HepG2 (cell line): ENCODE data around the gene SLC8B1. TPM values are rescaled to one million over a fixed set of nuclear protein-coding genes. Genes with fewer than 3 reads are reported as not detected.

ENCODE experiments used
- DPF2 ChIP-seq: sonication (generic); formaldehyde crosslinking; IDR thresholded peaks from 2 replicates; pipeline ENCODE4 v1.4.0; 2020; ENCODE audit warnings: mild to moderate bottlenecking, low read depth, missing genetic modification reagents, borderline replicate concordance
- HCFC1 ChIP-seq: fragments of 150-350 bp; IDR thresholded peaks from 2 replicates; pipeline ENCODE4 v1.6.1; 2014; ENCODE audit warnings: low read depth, low read length
- MAFG ChIP-seq: sonication (generic); formaldehyde crosslinking; IDR thresholded peaks from 2 replicates; pipeline ENCODE4 v1.5.1; 2020; ENCODE audit warnings: mild to moderate bottlenecking, missing genetic modification reagents
- PHF21A ChIP-seq: sonication (generic); formaldehyde crosslinking; IDR thresholded peaks from 2 replicates; pipeline ENCODE4 v1.5.0; 2020; ENCODE audit warnings: mild to moderate bottlenecking, missing genetic modification reagents
- PRPF4 ChIP-seq: fragments of 200-400 bp; formaldehyde crosslinking; IDR thresholded peaks from 2 replicates; pipeline ENCODE4 v1.6.1; 2016; ENCODE audit warnings: low read length, low read depth; ENCODE audit not compliant: poor library complexity, severe bottlenecking
- SOX5 ChIP-seq: IDR thresholded peaks from 2 replicates; pipeline ENCODE4 v1.6.1; 2016; ENCODE audit warnings: borderline replicate concordance
- SP4 ChIP-seq: sonication (generic); formaldehyde crosslinking; IDR thresholded peaks from 2 replicates; pipeline ENCODE4 v1.8.1; 2023; ENCODE audit warnings: mild to moderate bottlenecking, missing genetic modification reagents
- ZBTB7B ChIP-seq: sonication (generic); formaldehyde crosslinking; IDR thresholded peaks from 2 replicates; pipeline ENCODE4 v1.4.0; 2020; ENCODE audit warnings: missing genetic modification reagents
- ZNF180 ChIP-seq: sonication (generic); formaldehyde crosslinking; IDR thresholded peaks from 2 replicates; pipeline ENCODE4 v1.4.0; 2020; ENCODE audit warnings: low read depth, missing genetic modification reagents, borderline replicate concordance
- ZNF605 ChIP-seq: sonication (generic); formaldehyde crosslinking; IDR thresholded peaks from 2 replicates; pipeline ENCODE4 v1.8.0; 2022; ENCODE audit warnings: mild to moderate bottlenecking, missing genetic modification reagents
- ZNF761 ChIP-seq: sonication (generic); formaldehyde crosslinking; conservative IDR thresholded peaks from 2 replicates; pipeline ENCODE4 v1.4.0; 2020; ENCODE audit warnings: mild to moderate bottlenecking, missing genetic modification reagents
- polyA plus RNA-seq, 8 experiments: library from polyadenylated mRNA; depleted of rRNA in 3 of 8; stranded (reverse) in 7 of 8; unstranded in 1 of 8; fragments of >200 nt; fragmentation: Illumina TruSeq in 4 of 8; extraction: Trizol in 4 of 8; gene quantifications; 2 replicates each; pipeline versions ENCODE4 v1.2.1 to v1.2.3, GENCODE V29; 2011 to 2016; ENCODE audit warnings: low read depth in 4 of 8, missing spikeins in 1 of 8, mixed read lengths in 1 of 8; ENCODE audit not compliant: insufficient read depth in 1 of 8
- total RNA-seq, 5 experiments: library from RNA; depleted of rRNA; stranded (reverse); fragments of >200 nt; fragmentation: Illumina TruSeq; extraction: Trizol; gene quantifications; 2 replicates each; pipeline ENCODE4 v1.2.3, GENCODE V29; 2016; ENCODE audit warnings: low read depth in 1 of 5
- TF ChIP-seq, protein P1 (sequence below): sonication (generic); formaldehyde crosslinking; IDR thresholded peaks from 2 replicates; pipeline ENCODE4 v1.9.0; 2022; ENCODE audit warnings: missing genetic modification reagents, mild to moderate bottlenecking, borderline replicate concordance
- TF ChIP-seq, protein P2 (sequence below): sonication (generic); formaldehyde crosslinking; IDR thresholded peaks from 2 replicates; pipeline ENCODE4 v1.8.0; 2022; ENCODE audit warnings: missing genetic modification reagents, mild to moderate bottlenecking, borderline replicate concordance
- TF ChIP-seq, protein P3 (sequence below): sonication (generic); formaldehyde crosslinking; IDR thresholded peaks from 2 replicates; pipeline ENCODE4 v1.4.0; 2020; ENCODE audit warnings: missing genetic modification reagents, borderline replicate concordance
- TF ChIP-seq, protein P4 (sequence below): conservative IDR thresholded peaks from 2 replicates; pipeline ENCODE4 v1.6.1; 2018; ENCODE audit warnings: missing genetic modification reagents
- TF ChIP-seq, protein P5 (sequence below): sonication (generic); formaldehyde crosslinking; IDR thresholded peaks from 2 replicates; pipeline ENCODE4 v1.8.0; 2023; ENCODE audit warnings: mild to moderate bottlenecking, missing genetic modification reagents
- TF ChIP-seq, protein P6 (sequence below): IDR thresholded peaks from 2 replicates; pipeline ENCODE4 v1.6.1; 2016; ENCODE audit warnings: low read depth, control low read depth

The SLC8B1 gene
- total and polyA plus RNA-seq, 2 of the 13 experiments (the other 11 are each of a cell fraction or from before 2014, with no cell fraction given), result 6.8 to 8.0 TPM

DNA sequence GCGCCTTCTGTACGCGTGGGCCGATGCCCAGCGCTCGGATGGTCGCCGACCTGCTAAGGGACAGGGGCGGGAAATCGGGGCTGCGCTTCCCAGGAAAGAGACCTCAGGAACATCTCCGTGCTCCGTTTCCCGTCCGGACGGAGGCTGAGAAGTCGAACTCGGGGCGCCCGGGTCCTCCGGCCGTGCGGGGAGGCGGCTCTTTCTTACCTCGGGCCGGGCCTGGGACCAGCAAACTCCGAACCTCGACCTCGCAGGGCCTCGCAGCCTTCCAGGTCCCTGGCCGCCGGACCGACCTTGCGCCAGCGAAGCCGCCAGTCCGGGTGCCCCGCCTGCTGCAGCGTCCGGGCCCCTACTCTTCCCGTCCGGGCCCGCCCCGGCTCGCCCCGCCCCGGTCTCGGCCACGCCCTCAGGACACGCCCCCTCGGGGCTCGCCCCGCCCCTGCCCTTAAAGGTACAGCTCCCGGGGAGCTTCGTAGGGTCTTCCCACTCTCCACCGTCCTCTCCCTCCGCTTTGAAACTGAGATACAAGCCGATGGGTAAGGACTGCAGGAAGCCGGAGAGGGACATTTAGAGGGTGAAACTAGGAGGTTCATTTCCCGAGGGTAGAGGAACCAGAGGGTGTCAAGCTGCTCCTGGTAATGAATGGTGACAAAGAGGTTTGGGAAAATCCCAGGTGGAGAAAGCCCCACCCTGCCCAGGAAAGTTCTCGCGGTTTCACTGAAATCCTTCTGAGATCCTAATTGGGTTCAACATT lies at the start of gene SLC8B1 (continued):
- TF ChIP-seq, protein P1, sequence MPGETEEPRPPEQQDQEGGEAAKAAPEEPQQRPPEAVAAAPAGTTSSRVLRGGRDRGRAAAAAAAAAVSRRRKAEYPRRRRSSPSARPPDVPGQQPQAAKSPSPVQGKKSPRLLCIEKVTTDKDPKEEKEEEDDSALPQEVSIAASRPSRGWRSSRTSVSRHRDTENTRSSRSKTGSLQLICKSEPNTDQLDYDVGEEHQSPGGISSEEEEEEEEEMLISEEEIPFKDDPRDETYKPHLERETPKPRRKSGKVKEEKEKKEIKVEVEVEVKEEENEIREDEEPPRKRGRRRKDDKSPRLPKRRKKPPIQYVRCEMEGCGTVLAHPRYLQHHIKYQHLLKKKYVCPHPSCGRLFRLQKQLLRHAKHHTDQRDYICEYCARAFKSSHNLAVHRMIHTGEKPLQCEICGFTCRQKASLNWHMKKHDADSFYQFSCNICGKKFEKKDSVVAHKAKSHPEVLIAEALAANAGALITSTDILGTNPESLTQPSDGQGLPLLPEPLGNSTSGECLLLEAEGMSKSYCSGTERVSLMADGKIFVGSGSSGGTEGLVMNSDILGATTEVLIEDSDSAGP, result peak; percentile 100
- TF ChIP-seq, protein P2, sequence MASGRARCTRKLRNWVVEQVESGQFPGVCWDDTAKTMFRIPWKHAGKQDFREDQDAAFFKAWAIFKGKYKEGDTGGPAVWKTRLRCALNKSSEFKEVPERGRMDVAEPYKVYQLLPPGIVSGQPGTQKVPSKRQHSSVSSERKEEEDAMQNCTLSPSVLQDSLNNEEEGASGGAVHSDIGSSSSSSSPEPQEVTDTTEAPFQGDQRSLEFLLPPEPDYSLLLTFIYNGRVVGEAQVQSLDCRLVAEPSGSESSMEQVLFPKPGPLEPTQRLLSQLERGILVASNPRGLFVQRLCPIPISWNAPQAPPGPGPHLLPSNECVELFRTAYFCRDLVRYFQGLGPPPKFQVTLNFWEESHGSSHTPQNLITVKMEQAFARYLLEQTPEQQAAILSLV, result peak; percentile 68; the same call in 1 of the 2 replicates
- no peak for TF ChIP-seq HCFC1
- no peak; the same call in 1 of the 2 replicates for TF ChIP-seq SOX5 (CRISPR knock-in tag)
- TF ChIP-seq, protein P3, sequence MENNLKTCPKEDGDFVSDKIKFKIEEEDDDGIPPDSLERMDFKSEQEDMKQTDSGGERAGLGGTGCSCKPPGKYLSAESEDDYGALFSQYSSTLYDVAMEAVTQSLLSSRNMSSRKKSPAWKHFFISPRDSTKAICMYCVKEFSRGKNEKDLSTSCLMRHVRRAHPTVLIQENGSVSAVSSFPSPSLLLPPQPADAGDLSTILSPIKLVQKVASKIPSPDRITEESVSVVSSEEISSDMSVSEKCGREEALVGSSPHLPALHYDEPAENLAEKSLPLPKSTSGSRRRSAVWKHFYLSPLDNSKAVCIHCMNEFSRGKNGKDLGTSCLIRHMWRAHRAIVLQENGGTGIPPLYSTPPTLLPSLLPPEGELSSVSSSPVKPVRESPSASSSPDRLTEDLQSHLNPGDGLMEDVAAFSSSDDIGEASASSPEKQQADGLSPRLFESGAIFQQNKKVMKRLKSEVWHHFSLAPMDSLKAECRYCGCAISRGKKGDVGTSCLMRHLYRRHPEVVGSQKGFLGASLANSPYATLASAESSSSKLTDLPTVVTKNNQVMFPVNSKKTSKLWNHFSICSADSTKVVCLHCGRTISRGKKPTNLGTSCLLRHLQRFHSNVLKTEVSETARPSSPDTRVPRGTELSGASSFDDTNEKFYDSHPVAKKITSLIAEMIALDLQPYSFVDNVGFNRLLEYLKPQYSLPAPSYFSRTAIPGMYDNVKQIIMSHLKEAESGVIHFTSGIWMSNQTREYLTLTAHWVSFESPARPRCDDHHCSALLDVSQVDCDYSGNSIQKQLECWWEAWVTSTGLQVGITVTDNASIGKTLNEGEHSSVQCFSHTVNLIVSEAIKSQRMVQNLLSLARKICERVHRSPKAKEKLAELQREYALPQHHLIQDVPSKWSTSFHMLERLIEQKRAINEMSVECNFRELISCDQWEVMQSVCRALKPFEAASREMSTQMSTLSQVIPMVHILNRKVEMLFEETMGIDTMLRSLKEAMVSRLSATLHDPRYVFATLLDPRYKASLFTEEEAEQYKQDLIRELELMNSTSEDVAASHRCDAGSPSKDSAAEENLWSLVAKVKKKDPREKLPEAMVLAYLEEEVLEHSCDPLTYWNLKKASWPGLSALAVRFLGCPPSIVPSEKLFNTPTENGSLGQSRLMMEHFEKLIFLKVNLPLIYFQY (CRISPR knock-in tag), result 0 out of 2 replicates have a peak, but pooled peaks have one; percentile 29
- TF ChIP-seq, protein P4, sequence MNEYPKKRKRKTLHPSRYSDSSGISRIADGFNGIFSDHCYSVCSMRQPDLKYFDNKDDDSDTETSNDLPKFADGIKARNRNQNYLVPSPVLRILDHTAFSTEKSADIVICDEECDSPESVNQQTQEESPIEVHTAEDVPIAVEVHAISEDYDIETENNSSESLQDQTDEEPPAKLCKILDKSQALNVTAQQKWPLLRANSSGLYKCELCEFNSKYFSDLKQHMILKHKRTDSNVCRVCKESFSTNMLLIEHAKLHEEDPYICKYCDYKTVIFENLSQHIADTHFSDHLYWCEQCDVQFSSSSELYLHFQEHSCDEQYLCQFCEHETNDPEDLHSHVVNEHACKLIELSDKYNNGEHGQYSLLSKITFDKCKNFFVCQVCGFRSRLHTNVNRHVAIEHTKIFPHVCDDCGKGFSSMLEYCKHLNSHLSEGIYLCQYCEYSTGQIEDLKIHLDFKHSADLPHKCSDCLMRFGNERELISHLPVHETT (CRISPR knock-in tag), result peak; percentile 68
- no peak for TF ChIP-seq DPF2 (CRISPR knock-in tag)
- peak; percentile 67 for TF ChIP-seq PHF21A
- 0 out of 2 replicates have a peak, but pooled peaks have one; percentile 64 for TF ChIP-seq ZNF761 (CRISPR knock-in tag)
- TF ChIP-seq MAFG (CRISPR knock-in tag), result no peak
- TF ChIP-seq SP4 (CRISPR knock-in tag), result peak; percentile 96
- TF ChIP-seq, protein P5, sequence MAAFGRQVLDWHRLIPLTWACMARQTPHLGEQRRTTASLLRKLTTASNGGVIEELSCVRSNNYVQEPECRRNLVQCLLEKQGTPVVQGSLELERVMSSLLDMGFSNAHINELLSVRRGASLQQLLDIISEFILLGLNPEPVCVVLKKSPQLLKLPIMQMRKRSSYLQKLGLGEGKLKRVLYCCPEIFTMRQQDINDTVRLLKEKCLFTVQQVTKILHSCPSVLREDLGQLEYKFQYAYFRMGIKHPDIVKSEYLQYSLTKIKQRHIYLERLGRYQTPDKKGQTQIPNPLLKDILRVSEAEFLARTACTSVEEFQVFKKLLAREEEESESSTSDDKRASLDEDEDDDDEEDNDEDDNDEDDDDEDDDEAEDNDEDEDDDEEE (CRISPR knock-in tag), result no peak
- TF ChIP-seq ZBTB7B, result peak; percentile 76; the same call in 1 of the 2 replicates
- peak; percentile 65; the same call in 1 of the 2 replicates for TF ChIP-seq ZNF605 (CRISPR knock-in tag)
- TF ChIP-seq ZNF180 (CRISPR knock-in tag), result no peak
- TF ChIP-seq, protein P6, sequence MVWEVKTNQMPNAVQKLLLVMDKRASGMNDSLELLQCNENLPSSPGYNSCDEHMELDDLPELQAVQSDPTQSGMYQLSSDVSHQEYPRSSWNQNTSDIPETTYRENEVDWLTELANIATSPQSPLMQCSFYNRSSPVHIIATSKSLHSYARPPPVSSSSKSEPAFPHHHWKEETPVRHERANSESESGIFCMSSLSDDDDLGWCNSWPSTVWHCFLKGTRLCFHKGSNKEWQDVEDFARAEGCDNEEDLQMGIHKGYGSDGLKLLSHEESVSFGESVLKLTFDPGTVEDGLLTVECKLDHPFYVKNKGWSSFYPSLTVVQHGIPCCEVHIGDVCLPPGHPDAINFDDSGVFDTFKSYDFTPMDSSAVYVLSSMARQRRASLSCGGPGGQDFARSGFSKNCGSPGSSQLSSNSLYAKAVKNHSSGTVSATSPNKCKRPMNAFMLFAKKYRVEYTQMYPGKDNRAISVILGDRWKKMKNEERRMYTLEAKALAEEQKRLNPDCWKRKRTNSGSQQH (CRISPR knock-in tag), result peak; percentile 52; the same call in 1 of the 2 replicates
- TF ChIP-seq PRPF4, result no peak
